ENCODE results near the gene GATA5.

The GATA5 gene

DNA sequence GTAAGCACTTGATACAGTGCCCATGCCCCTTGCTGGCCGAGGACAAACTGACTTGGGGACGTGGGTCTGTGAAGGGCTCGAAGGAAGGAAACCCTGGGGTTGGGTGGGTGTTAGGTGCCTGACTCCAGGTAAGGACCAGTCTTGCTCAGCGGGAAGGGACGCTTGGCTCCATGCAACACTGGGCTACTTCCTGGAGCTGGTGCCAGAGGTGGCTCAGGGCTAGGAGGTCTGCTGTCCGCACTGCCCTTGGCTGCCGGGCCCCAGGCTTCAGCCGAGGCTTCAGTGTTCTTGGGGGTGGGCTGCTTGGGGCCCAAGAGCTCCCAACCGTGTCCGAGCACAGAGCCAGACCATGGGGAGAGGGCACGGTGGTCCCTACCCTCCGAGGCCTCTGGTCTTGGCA is 5.3 kb downstream of the GATA5 start:
- no peak for DNase-seq

DNA sequence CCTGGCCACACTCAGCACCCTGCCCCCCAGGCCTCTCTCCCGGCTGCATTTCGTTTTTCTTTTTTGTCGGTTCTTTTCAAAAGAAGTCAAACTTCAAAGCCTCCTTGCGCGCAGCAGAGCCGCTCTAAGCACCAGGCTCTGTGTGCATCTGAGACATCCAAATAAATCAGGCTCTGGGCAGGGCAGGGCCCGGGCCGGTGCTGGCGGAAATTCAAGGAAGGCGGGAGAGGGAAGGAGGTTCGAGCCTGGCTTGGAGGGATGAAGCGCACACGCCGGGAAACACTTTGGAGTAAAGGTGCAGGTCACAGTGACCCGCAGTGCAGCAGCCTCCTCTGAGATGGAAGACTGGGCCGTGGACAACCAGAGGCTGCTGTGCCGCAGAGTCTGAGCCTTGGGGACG is 5.8 kb downstream of the GATA5 start:
- DNase-seq, result no peak

GRCh38 chr20:62469352-62469751 is 6.4 kb downstream of the GATA5 start:
- DNase-seq, result no peak

DNA sequence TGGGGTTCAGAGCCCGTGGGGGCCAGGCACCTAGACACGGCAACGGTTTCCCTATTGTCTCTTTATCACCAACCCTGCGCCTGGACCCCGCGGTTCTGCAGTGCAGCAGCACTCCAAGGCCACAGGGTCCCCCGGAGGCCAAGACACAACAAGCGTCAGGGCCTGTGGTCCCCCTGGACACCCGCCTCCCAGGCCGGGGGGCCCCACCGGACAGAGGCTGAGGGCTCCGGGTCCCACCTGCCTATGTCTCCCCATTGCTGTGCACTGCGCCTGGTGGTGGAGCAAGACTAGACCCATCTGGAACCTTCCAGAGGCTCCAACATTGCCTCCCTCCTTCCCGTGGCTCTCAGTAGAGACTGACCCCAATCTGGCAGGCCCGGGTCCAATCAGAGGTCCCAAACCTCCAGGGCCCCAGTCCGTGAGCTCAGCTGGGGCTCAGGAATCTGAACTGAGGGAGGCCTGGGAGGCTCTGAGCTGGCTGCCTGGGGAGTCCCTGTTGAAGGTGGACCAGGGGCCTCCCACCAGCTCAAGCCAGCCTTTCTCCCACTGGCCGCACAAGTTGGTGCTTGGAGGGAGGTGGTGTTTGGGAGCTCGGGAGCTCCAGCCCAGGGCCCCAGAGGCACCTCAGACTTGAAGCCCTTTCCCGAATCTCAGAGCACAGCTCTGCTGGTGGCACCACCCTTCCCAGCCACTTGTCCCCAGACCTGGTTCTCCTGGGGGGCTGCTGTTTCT is 8.8 kb downstream of the GATA5 start:
- no peak for DNase-seq

DNA sequence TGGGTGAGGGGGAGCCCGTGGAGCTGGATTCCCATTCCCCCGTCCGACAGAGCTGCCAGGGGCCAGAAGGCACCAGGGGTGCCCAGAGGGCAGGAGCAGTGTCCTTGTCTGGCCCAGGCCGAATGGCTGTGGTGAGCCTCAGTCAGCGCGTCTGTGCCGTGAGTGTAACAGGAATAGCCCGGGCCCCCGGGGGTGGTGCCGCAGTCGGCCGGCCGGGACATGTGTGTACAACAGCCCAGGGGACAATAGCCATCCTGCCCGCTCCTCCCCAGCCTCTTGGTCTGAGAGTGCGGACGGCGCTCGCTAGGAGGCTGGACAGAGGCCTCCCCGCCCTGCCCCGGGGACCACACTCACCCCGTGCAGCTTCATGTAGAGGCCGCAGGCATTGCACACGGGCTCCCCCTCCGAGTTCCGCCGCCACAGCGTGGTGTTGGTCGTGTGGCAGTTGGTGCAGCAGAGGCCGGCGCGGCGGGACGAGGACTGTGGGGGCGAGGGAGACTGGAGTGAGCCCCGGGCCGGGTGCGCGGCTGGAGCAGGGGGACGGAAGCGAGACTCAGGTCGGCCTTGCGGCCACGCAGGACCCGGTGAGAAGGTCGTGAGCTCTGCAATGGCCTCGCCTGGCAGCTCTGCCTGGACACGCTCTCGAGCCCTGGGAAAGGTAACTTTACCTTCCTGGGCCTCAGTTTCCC is 9.6 kb downstream of the GATA5 start:
- no peak for DNase-seq

DNA sequence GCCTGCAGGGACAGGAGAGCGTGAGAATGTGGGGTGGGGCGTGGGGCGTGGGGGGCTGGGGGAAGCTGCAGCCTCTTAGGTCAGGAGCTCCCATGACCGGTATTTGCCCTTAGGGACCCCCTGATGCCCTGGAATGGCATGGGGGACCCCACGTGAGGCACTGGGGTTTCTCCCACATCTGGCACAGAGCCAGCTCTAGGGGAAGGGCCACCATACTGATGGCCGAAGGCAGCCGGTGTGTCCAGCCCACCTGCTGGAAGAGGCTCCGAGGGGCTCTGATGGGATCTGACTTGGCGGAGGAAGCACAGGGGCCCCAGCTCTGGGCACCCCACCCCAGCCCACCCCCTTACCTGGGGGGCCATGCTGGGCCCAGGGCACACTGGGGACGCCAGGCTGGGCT is 10.8 kb downstream of the GATA5 start:
- DNase-seq, result no peak

DNA sequence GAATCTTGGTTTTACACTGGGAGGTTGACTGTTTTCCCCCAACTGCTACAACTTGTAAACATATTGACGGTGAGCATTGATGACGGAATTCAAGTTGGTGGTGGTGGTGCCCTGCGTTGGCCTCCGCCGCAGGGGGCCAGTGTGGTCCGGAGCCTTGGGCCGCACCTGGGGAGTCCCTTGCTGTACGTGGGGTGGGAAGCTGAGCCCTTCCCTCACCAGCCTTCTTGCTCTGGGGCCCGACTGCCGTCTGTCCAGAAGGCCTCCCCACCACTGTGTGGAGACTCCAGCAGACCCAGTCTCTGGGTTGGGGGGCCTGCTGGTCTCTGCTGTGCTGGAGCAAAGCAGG is 11.4 kb downstream of the GATA5 start:
- no peak for DNase-seq

GRCh38 chr20:62463651-62464424 is 12.0 kb downstream of the GATA5 start:
- DNase-seq, result no peak

DNA sequence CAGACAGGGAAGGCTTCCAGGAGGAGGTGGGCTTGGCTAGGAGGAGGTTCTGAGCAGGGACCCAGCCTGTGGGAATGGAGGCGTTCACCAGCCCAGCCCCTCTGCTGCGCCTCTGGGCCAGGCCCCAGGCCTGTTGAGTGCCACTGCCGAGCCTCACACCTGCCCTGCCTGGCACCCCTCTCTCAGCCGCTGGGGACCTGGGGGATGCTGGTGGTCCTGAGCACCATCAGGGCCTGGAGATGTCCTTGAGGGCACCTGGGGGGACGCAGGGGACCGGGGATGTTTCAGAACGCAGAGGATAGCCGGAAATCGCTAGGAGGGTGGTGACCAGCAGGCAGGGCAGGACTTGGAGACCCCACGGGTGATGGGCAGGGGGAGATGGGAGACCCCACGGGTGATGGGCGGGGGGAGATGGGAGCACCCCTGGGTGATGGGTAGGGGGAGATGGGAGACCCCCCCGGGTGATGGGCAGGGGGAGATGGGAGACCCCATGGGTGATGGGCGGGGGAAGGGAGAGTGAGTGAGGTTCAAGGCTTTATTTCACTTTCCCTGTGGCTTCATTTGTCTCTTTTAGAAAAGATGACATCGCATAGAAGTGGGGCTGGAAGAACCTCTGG is 12.7 kb downstream of the GATA5 start:
- no peak for DNase-seq

DNA sequence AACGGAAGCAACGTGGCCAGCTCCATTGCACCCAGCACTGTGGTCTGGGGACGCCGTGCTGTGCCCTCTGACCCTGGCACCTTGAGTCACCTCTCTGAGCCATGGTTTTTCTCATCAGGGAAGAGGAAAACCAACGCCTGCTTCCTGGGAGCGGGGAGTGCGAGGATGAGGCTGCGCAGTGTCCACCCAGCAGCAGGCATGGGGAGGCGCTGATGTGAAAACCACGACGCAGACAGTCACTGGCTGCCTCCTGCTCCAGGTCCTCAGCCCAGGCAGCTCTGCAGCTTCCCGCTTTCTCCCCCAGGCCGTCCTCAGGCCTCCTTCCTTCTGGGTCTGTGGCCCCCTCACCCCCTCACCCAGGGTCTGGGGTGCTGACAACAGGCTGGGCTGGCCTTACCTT is 14.0 kb downstream of the GATA5 start:
- no peak for DNase-seq

- no peak for DNase-seq
Measured at GRCh38 chr20:62461157-62461556, 14.6 kb downstream of the GATA5 start.

DNA sequence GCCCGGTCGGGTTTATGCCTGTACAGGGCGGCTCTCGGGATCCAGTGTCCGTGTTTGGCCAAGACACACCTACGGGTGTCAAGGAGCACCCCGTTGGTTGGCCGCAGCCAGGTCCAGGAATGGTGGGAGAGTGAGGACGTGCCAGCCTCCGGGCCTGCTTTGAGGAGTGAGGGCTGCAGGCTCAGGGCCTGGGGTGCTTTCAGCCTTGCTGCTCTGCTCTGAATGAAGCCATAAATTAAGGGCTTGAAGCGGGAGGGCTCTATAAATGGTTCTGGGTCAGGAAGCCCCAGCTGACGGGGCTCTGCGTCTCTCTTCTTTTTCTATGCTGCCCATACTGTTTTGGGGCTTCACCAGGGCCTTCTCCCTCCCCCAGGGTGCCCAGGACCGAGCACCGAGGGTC is 15.1 kb downstream of the GATA5 start:
- no peak for DNase-seq

DNA sequence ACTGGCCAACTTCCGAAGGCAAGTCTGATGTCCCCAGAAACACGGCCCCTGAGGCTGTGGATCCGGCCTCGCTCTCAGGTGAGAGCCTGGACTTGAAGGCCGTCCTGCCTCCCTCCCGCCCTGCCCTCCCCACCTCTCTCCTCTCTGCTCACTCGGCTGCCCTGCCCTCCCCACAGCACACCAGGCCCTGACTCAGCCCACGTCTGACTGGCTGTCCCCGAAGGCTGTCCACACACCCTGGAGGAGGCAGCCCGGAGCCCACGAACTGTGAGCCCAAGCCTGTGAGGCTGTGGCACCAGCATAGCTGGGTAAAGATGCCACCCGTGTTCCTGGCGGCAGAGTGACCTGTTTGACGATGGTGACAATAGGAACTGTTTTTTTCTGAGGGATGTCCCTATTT is 16.3 kb downstream of the GATA5 start:
- no peak for DNase-seq

GRCh38 chr20:62458275-62459251 is 17.2 kb downstream of the GATA5 start:
- no peak for DNase-seq

GRCh38 chr20:62457831-62458230 is 18.0 kb downstream of the GATA5 start:
- DNase-seq, result no peak

DNA sequence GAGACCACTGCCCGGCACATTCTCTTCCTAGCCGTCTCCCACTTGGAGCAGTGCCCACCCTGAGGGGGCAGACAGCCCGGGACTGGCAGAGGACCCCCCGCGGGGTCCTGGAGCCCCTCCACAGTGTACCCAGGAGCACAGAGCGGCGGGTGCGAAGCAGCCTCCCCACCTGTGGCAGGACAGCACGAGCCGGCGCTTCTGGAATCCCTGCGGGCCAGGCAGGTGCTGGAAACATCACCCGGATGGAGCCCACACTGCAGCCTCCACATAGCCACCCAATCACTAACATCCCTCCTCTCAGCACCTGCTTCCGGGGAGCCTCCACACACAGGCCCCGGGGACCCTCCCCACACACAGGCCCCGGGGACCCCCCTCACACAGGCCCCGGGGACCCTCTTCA is 18.7 kb downstream of the GATA5 start:
- no peak for DNase-seq

- no peak for DNase-seq
Measured at GRCh38 chr20:62455929-62456328, 19.9 kb downstream of the GATA5 start.

GRCh38 chr20:62454904-62455636 is 20.7 kb downstream of the GATA5 start:
- DNase-seq, result no peak

GRCh38 chr20:62453186-62453808 is 22.5 kb downstream of the GATA5 start:
- DNase-seq, result no peak

- no peak for DNase-seq
Measured at GRCh38 chr20:62452475-62453095, 23.2 kb downstream of the GATA5 start.

- DNase-seq, result no peak
Measured at GRCh38 chr20:62451970-62452369, 23.8 kb downstream of the GATA5 start.

All from activated CD4-positive, alpha-beta T cell treated with anti-CD3 and anti-CD28 coated beads, Interleukin-2, amount 50 U/mL, for 48 hours (primary cell).